HG02623 (cell line): ENCODE results near the gene DNAAF5.
A peak's percentile ranks its signal among the peaks of the same experiment; 100 is the strongest.
"Not testable (repeated sequence)": the region's sequence is repeated elsewhere in the genome, so short reads cannot be mapped to it uniquely, and the experiment has no call there.

ENCODE experiments used
- ATAC-seq: cut with Tn5 transposase; IDR thresholded peaks from one replicate; pipeline ENCODE4 v1.9.1; 2021; ENCODE audit warnings: moderate library complexity; ENCODE audit not compliant: unreplicated experiment

Gene DNAAF5

DNA sequence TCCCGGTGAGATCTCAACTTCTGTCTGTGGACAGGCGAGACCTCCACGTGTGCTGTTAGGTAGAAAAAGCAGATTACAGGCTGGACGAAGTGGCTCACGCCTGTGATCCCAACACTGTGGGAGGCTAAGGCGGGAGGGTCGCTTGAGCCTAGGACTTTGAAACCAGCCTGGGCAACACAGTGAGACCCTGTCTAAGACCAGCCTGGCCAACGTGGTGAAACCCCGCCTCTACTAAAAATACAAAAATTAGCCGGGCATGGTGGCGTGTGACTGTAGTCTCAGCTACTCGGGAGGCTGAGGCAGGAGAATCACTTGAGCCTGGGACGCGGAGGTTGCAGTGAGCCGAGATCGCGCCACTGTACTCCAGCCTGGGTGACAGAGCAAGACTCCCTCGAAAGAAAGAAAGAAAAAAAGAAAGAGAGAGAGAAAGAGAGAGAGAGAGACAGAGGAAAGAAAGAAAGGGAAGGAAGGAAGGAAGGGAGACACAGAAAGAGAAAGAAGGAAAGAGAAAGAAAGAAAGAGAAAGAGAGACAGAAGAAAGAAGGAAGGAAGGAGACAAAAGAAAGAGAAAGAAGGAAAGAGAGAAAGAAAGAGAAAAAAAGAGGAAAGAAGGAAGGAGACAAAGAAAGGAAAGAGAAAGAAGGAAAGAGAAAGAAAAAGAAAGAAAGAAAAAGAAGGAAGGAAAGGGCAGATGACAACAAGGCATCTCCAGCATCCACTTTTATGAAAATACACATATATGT lies 76.2 kb downstream of the DNAAF5 start:
- no peak for ATAC-seq

DNA sequence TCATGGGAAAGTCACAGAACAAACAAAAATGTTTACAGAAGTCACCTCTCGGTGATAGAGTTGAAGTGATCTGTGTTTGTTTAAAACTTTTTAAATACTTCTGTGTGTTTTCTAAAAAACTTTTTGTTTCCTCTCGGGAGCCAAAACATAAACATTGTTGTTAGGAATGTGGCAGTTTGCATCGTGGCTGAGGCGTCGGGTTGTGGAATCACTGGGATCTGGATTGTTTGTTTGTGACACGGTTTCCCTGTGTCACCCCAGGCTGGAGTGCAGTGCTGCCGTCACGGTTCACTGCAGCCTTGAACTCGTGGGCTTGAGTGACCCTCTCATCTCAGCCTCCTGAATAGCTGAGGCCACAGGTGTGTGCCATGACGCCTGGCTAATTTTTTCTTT lies 76.7 kb downstream of the DNAAF5 start:
- no peak for ATAC-seq

DNA sequence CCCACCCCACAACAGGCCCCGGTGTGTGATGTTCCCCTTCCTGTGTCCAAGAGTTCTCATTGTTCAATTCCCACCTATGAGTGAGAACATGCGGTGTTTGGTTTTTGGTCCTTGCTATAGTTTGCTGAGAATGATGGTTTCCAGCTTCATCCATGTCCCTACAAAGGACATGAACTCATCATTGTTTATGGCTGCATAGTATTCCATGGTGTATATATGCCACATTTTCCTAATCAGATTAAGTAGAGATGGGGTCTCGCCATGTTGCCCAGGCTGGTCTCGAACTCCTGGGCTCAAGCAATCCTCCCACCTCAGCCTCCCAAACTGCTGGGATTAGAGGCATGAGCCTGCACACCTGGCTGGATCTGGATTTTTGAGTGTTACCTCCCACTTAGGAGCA lies 77.3 kb downstream of the DNAAF5 start:
- ATAC-seq = not testable (repeated sequence)

DNA sequence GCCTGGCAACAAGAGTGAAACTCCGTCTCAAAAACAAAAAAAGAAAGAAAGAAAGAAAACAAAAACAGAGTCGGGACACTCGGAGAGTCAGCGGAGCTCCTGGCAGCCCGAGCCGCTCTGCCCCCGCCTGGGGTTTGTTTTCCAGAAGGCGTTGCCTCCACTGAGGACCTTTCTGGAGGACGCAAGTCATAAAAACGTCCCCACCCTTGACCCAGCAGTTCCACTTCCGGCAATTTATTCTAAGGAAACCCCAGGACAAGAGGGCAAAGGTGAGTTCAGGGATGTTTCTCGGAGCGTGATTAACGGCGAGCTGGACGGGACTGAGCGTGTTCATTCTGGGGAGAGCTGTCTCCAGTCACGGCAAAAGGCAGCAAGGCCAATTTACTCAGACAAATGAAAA lies 78.8 kb downstream of the DNAAF5 start:
- no peak for ATAC-seq

DNA sequence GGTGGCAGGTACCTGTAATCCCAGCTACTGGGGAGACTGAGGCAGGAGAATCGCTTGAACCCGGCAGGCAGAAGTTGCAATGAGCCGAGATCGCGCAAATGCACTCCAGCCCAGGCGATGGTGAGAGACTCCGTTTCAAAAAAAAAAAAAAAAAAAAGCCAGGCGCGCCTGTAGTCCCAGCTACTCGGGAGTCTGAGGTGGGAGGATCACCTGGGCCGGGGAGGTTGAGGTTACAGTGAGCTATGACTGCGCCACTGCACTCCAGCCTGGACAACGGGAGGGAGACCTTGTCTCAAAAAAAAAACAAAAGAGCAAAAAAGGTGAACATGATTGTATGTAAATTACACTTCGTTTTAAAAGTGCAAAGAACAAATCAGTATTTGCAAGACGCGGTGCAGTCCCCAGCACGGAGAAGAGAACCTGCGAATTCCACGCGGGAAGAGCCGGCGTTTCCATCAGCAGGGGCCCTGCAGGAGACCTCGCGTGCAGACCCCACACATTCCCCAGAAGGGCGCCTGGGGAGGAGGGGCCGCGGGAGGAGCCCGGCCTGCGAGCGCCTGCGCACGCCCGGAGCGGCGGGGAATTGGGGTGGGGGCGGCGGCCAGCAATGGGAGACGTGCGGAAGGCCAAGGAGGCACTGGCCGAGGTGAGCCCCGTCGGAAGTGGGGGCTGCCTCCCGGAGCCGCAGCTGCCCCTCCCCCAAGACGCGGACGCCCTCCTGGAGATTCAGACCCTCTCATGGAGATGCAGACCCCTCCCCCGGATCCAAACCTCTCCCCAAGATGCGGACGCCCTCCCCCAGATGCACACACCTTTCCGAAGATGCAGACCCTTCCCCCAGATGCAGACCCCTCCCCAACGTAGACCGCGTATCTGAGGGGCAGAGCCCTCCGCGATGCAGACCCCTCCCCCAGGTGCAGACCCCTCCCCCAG lies 89.1 kb downstream of the DNAAF5 start:
- ATAC-seq = no peak

DNA sequence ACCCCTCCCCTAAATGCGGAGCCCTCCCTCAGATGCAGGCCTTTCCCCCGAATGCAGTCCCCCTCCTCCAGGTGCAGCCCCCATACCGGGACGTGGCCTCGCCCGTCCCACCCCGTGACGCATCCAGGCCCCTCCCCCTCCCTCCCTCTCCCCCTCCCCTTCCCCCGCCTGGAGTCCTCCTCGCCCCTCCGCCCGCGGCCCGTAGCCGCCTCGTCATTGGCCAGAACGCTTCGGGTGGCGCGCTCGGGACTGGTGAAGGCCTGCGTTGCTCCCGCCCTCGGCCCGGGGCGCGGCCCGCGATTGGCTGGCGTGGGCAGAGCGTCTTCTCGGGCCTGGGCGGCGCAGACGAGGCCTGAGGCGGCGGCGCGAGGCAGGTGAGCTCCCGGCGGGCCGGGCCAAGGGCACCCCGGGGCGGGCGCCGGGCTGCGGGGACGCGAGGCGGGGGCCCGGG lies 89.8 kb downstream of the DNAAF5 start:
- peak; percentile 95 for ATAC-seq

DNA sequence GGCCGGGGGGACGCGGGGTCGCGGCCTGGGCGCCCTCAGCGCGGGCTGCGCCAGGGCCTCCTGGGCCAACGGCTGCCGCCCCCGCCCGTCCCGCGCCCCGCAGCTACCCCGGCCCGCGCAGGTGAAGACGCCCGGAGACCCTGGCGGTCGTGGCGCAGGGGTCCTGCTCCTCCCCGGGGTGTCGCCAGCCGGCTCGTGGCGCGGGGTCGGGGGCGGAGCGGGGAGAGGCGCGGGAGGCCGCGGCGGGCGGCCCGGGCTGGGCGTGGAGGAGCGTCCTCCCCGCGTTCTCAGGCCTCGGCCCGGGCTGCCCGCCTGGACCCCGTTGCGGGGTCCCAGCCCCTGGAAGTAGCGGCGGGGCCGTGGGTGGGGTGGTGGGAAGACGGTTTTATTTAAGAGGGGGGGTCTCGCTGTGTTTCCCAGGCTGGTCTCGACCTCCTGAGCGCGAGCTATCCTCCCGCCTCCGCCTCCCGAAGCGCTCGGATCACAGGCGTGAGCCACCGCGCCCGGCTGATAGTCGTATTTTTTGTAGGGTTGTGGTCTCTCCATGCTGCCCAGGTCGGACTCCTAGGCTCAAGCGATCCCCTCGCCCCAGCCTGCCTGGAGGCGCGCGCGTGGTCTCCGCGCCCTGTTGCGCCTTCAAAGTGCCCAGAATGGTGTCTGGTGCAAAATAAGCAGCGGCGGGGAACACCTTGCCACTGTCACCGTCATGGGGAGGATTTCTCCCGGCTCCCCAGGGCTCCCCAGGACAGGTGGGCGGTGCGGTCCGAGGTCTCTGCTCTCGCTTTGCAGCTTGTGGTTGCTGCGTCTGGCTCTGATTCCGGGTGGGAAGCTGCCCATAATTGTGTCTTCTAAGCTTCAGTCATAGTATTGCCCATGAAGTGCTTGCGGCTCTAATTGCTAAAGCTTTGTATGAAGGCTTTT lies 90.5 kb downstream of the DNAAF5 start:
- ATAC-seq = peak; percentile 16

DNA sequence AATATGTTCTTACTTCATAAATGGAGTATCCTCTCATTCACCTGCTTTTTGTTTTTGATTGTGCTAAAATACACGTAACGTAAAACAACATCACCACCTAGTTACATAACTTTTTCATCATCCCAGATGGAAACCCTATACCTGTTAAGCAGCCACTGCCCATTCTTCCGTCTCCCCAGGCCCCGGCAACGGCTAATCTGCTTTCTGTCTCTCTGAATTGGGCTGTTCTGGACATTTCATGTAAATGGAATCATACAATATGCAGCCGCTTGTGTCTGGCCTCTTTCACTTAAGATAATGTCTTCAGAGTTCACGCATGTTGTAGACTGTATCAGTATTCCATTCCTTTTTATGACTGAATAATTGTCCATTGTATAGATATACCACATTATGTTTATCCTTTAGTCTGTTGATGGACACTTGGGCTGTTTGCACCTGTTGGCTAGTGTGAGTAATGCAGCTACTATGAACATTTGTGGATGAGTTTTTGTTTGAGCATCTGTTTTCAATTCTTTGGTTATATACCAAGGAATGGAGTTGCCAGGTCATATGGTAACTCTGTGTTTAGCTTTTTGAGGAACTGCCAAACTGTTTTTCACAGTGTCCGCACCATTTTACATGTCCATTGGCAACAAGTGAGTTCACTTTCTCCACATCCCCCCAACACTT lies 91.7 kb downstream of the DNAAF5 start:
- no peak for ATAC-seq

DNA sequence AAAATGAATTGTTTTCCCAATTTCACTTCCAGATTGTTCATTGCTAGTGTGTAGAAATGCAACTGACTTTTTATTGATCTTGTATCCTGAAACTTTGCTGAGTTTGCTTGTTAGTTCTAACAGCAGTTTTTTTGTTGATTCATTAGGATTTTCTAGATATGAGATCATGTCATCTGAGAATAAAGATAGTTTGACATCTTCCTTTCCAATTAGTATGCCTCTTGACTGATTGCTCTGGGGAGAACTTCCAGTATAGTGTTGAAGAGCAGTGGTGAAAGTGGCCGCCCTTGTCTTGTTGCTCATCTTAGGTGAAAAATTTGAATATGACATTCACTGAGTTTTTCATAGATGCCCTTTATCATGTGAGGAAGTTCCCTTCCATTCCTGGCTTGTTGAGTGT lies 93.8 kb downstream of the DNAAF5 start:
- ATAC-seq = no peak

DNA sequence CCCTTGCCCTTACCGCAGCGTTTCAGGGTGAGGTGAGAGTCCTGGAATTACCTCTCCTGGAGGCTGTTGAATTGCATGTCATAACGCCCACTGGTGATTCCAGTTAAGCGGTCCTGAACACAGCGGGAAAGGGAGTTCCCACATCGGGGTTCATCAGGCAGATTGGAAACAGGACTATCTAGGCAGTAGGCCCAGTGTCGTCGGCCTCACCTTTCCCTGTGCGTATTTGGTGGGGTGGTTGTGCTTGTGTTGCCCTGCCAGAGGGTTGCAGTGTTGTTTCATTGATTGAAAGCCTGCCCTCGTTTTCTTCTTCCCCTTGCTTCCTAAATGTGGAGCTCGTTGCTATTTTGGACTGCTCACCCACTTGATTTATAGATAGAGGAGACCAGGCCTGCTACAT lies 95.2 kb downstream of the DNAAF5 start:
- no peak for ATAC-seq

DNA sequence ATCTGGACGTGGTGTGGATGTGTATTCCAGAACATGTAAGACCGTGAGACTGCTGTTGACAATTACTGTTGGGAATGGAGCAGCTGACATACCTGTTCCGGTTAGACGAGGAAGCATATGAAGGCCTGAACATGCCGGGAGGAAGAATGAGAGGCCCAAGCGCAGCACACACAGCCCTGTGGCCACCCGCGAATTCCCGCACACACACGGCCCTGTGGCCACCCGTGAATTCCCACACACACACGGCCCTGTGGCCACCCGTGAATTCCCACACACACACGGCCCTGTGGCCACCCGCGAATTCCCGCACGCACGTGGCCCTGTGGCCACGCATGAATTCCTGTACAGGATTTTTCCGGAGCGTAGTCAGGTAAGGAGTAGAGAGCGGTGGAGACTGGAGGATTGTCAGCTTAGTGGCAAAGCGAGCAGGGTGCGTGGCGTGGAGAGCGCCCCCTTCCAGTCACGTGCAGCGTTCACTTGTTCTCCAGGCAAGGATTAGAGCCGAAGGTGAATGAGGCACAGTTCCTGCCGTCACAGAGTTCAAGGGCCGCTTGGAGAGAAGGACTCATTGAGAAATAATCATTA lies 96.3 kb downstream of the DNAAF5 start:
- no peak for ATAC-seq

DNA sequence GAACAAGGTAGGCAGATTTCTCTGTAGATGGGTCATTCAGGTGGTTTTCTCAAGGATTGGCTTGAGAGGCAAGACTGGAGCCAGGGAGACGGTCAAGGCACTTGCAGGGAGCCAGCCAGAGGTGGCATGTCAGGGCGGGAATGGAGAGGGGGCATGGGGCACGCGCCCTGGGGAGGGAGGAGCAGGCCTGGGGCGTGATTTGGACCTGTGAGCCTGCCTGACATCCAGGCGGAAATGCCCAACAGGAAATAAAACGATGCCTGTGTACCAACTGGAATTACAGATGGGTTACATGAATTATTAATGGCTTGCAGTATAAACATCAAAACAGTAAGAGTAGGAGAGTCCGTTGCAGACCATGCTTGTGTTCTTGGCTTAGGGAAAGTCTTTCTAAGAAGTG lies 97.2 kb downstream of the DNAAF5 start:
- ATAC-seq = no peak

DNA sequence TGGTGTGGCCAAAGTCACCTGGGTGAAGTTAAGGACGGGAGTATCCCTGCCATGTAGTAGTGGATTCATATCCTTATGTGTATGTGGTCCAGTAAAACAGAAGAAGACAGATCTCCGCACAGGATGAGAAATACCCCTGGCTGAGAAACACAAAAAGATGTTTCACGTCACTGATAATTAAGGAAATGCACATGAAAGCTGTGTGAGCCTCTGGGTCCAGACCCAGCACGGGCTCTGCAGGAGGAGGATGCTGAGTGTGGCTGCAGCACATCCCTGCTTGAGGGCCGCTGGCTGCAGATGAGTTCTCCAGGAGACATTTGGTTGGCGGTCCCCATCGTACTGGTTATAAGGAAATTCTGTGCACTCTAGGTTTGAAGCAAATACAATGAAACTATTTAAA lies 97.6 kb downstream of the DNAAF5 start:
- no peak for ATAC-seq

DNA sequence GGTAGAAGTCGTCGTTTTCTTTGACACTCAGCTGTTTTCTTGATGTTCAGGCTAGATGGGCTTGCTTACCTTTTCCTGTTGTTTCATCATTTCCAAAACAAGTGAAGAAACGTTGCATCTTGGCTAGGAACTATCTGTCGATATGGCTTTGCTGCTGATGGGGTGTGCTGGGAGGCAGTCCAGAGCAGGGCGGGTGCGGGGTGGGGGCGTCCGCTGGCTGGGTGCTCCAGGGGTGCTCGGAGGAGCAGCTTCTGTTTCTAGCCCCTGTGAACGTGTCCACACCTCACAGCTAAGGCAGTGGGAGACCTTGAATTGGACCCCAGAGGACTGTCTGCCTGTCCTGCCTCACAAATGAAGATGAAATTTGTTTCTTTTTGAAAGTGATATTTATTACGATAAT lies 98.2 kb downstream of the DNAAF5 start:
- ATAC-seq = no peak

DNA sequence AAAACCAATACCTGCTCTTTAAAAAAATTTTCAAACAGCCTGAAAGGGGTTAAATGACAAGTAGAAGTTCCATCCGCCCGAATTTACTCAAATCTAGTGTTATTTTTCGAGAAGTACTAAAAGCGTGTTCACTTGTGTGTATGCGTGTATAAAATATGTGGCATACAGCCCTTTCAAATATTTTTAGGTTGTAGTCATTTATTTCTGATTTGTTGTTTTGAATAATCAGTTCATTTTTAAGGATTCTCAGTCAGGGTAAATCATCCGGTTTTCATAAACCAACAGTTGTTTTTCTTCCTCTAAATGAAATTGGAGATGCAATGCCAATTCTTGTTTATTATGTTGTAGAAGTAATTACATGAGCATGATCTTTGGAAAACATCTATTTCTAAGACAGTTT lies 98.9 kb downstream of the DNAAF5 start:
- no peak for ATAC-seq

DNA sequence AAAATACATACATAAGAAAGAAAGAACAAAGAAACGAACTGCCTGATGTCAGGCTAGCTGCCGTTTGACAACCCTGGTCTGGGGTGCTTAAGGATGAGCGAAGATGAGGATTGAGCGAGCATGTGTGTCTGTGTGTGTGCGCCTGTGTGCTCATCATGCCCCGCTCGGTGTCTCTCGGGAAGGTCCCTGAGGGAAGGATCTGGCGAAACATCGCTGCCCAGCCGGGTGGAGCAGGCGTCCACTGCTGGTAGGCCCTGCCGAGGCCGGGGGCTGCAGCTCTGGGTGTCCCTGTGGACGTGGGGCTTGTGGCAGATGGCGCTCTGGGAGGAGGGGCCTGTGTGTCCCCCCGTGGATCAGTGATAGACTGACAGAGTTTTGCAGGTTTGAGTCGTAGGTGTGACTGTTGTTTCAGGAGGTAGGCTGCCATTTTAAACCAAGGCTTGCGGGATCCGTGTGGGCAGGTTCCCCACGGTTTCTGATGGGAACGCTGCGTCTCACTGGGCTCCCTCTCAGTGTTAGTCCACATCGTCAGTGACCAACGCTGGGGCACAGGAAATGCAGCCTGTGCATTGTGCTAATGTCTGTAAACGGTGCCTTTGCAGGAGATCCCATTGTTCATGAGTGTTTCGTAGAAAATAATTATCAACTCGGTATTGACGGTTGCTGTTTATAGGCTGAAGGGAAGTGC lies 99.9 kb downstream of the DNAAF5 start:
- ATAC-seq = no peak

DNA sequence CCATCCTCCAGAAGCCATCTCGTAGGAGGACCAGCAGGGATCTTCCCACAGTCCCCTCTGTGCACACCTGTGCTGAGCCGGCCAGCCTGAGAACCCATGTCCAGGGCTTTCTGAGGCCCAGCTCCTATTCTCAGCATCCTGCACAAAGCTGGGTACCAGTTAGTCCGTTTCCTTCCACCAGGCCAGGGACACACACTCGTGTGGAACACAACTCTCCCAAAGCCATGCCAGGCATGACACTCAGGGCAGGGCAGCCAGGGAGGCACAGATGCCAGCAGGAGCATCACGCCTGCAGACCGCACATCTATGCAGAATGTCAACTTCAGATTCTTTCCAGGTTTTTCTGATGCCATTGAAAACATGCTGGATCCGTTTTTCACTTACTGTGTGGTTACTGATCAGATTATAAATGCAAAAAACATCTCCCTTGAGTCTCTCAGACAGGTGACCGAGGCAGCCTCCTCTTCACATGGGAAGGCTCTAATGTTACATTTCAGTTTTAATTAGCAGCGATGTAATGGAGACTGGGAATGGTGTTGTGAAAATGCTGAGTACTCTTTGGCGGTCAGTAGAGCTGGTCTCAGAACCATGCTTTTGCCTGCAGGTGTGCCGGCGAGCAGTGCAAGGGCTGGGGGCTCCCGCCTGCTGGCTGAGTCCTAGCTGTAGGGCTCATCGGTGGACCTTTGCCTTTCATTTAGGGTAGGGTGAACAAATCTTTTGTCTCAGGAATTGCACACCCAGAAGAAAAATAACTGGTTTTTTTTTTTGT lies 102.5 kb downstream of the DNAAF5 start:
- no peak for ATAC-seq

DNA sequence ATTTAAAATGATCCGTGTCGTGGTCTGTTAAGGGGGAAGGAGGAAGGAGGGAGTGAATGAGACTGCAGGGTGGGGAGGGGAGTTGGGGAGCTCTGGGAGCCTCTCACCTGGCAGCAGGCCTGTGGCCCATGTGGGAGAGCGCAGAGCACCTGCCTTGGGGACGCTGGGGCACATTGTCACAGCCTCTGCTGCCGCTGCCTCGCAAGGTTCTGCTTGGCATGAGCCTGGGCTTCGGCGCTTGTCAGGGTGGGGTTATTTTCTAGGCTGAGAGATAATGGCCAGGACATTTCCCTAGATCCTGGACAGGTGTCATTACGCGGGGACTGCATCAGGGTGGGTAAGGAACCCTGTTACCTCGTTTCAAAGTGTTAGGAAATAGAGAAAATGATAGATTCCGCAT lies 103.6 kb downstream of the DNAAF5 start:
- ATAC-seq = no peak
